H1 (cell line): ENCODE measurements around the gene POFUT2.

ENCODE experiments used
- POLR2A ChIP-seq, 2 experiments: IDR thresholded peaks; 1 replicate in 1 of 2; 2 replicates in 1 of 2; pipeline ENCODE4 v1.6.1; 2011; ENCODE audit warnings: low read depth in 2 of 2, low read length in 2 of 2, mild to moderate bottlenecking in 2 of 2; ENCODE audit errors: control extremely low read depth in 1 of 2
- TF ChIP-seq, protein P1 (sequence below), 3 experiments: IDR thresholded peaks; 1 replicate in 2 of 3; 2 replicates in 1 of 3; pipeline versions ENCODE4 v1.5.1 to v1.6.1; 2011; ENCODE audit warnings: low read length in 3 of 3, mild to moderate bottlenecking in 3 of 3, inconsistent platforms in 2 of 3, low read depth in 1 of 3, moderate library complexity in 1 of 3; ENCODE audit not compliant: insufficient read depth in 1 of 3; ENCODE audit errors: control extremely low read depth in 1 of 3

DNA sequence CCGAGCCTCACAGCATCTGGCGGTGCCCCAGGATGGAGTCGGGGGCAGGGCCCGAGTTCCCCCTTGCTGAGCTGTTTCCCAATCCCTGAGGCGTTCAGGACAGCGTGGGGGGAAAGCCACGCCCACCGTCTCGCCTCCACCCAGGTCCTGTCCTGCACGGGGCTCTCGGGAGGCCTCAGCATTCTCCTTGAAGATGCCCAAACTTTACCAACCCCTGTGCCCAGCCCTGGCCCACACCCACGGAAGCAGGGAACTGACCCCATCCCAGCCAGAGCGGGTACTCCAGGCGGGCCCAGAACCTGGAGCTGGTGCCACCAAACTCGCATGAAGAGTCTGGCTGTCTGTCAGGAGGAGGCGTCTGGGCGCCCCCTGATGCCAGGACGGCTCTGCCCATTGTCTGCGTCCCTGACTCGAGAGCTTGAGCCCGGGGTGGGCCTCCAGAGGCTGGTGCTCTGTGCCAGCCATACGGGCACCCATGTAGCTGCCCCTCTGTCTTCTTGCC is 35.3 kb upstream of the POFUT2 start:
- no peak for TF ChIP-seq POLR2A (IDR thresholded peaks at IDR 0.05; ENCODE audit: control extremely low read depth in 1 of 2, low read depth in 2 of 2, low read length in 2 of 2)
- TF ChIP-seq, protein P1, sequence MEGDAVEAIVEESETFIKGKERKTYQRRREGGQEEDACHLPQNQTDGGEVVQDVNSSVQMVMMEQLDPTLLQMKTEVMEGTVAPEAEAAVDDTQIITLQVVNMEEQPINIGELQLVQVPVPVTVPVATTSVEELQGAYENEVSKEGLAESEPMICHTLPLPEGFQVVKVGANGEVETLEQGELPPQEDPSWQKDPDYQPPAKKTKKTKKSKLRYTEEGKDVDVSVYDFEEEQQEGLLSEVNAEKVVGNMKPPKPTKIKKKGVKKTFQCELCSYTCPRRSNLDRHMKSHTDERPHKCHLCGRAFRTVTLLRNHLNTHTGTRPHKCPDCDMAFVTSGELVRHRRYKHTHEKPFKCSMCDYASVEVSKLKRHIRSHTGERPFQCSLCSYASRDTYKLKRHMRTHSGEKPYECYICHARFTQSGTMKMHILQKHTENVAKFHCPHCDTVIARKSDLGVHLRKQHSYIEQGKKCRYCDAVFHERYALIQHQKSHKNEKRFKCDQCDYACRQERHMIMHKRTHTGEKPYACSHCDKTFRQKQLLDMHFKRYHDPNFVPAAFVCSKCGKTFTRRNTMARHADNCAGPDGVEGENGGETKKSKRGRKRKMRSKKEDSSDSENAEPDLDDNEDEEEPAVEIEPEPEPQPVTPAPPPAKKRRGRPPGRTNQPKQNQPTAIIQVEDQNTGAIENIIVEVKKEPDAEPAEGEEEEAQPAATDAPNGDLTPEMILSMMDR (IDR thresholded peaks at IDR 0.05; ENCODE audit: control extremely low read depth in 1 of 3, insufficient read depth in 1 of 3, low read depth in 1 of 3, low read length in 3 of 3), result no peak
